Astrocyte of the cerebellum (primary cell): ENCODE results near the gene SYTL4.

Experiments
- DNase-seq: peaks from one replicate; pipeline ENCODE4 v3.0.0-alpha.2; 2011; ENCODE audit warnings: low read depth
- H3K4me3 ChIP-seq: 2 replicates; pipeline ENCODE4 v1.5.1; 2011; ENCODE audit warnings: mild to moderate bottlenecking, low read depth, low read length, moderate library complexity
- in situ Hi-C: cut with HindIII; loops from 2 replicates; pipeline ENCODE4 v1.10.0; 2017; ENCODE audit warnings: low sequenced_read_pairs
- TF ChIP-seq, protein P1 (sequence below): IDR thresholded peaks from 2 replicates; pipeline ENCODE4 v1.5.1; 2012; ENCODE audit warnings: low read length, low read depth, moderate library complexity, mild to moderate bottlenecking; ENCODE audit errors: missing control alignments

SYTL4 gene

DNA sequence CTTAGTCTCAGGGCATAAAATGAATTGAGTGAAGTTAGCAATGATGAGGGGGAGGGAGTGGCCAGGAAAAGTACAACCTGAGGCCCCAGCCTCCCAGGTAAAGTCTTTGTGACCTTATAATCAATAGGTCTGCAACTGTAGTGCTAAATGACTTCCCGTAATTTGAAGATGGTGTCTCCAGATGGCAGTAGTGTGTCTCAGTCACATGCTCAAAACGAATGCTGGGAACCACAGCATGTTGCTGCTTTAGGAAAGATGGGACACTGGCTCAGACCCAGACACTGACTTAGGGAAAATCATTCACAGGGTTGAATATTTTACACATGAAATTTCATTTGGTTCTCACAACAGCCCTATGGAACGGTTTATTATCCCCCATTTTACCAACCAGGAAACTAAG lies 77.7 kb downstream of the SYTL4 start:
- TF ChIP-seq, protein P1, sequence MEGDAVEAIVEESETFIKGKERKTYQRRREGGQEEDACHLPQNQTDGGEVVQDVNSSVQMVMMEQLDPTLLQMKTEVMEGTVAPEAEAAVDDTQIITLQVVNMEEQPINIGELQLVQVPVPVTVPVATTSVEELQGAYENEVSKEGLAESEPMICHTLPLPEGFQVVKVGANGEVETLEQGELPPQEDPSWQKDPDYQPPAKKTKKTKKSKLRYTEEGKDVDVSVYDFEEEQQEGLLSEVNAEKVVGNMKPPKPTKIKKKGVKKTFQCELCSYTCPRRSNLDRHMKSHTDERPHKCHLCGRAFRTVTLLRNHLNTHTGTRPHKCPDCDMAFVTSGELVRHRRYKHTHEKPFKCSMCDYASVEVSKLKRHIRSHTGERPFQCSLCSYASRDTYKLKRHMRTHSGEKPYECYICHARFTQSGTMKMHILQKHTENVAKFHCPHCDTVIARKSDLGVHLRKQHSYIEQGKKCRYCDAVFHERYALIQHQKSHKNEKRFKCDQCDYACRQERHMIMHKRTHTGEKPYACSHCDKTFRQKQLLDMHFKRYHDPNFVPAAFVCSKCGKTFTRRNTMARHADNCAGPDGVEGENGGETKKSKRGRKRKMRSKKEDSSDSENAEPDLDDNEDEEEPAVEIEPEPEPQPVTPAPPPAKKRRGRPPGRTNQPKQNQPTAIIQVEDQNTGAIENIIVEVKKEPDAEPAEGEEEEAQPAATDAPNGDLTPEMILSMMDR, result peak; percentile 27
- no peak overlapping the region for H3K4me3 ChIP-seq
- in situ Hi-C loops, result no loop called here
- DNase-seq, result no peak

DNA sequence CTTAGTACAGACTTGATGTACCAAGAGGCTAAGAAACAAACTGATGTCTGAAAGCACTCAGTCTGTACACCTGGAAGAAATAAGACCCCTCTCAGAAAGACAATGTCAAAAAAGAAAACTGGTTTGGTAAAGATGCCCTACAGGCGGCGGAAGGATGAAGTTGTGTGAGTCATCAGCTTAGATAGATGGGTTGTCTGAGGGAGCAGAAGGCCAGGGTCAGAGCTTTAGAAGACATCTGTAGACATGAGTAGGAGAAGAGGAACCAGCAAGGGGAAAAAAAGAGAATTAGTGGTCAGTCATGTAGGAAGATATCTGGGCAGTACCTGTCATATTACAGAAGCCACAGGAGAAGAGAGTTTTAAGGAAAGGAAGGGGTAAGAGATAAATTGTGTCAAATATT lies 79.7 kb downstream of the SYTL4 start:
- no peak overlapping the region for H3K4me3 ChIP-seq
- in situ Hi-C loops, result no loop called here
- no peak for DNase-seq
- TF ChIP-seq, protein P1, result no peak

DNA sequence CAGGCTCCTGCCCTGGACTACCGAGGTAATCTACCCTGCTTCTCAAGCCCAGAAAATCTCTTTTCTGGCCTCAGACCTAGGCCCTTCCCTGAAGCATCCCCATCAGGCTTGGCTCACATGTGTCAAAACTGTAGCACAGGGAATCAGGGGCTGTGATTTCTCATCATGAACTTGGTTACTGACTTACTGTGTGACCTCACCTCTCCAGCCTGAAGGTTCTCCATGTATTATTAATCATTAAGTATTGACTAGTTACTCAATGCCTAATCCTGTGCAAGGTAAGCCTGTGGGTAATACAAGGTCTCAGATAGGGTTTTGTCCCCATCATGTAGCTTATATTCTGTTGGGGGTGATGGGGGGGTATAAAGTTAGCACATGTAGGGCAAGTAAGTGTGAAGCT lies 81.1 kb downstream of the SYTL4 start:
- in situ Hi-C loops, result no loop called here
- H3K4me3 ChIP-seq, result no peak overlapping the region

DNA sequence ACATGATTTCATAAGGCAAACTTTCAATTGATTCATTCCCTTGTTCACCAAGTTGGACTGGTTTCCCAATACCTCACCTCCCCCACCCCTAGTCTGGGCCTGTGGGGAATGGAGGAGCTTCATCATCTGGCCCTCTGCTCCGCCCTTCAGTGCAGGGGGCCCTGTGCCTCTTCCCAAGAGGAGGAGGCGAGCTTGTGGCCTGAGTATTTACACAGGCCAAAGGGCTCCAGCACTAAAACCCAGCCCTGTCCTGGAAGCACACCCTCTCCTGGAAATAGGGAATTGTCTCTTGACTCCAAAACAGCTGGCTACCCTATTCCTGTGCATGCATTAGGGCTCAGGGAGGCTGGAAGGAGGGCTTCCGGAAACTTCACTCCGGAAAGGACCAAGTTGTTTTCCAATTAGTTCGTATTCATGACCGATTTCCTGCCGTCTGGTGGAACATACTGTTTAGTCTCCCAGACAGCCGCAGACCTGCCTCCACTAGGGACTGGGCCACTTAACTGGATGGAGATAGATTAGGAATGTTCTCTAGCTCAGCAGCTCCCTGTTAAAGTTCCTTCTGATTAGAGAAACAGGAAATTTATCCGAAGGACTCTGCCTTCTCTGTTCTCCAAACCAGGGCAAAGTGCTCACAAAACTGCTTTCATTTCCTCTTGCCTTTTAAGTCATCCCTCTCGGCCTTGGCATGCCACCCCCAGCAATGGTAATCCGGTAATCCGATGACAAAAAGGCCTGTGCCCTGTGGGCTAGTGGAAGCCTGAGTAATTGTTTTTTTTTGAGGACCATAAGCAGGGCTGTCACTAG lies 82.2 kb downstream of the SYTL4 start:
- in situ Hi-C loops, result no loop called here
- peak; percentile 59 for DNase-seq
- no peak overlapping the region for H3K4me3 ChIP-seq
- TF ChIP-seq, protein P1, result no peak

More for the DNA sequence above, 81.1 kb downstream of the SYTL4 start:
- DNase-seq, result no peak
- TF ChIP-seq, protein P1, result no peak

DNA sequence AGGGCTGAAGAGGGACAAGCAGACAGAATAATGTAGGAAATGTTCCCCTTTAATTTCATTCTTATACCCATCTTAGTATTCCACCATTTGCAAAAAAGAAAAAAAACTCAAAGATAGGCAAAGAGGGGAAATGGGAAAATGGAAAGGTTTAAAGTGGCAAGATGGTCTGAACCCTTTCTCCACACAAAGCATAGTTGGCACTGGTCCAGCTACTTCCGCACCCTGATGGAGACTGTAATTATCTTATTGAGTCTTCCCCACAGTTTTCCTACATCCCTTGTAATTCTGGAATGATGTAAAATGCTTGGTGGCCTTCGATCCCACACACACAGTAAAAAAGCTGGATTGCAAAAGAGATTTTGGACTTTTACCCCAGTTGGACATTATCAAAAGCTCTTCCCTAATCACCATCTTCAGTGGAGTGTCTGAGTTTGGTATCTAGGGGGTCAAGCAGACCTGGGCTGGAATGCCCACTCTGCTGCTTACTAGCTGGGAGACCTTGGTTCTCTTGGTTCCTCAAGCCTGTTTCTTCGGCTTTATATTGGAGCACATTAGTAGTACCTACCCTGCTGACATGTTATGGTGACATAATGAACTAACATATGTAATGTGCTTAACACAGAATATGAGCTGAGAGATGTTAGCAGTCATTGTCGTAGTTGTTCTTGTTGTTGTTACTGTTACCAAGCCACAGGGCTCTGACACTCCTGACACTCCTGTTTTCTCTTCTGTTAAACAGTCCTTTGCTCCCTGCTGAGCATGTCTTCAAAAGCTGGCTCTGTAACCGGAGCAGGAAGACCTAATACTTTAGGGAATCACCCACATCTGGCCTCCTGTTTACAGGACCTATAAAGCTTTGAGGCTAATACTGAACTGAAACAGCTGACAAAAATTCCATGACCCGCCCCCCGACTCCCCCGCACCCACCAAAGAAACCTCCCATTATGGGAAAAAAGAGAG lies 83.2 kb downstream of the SYTL4 start:
- TF ChIP-seq, protein P1, result no peak
- in situ Hi-C loops, result no loop called here
- H3K4me3 ChIP-seq, result no peak overlapping the region
- peak; percentile 43 for DNase-seq

DNA sequence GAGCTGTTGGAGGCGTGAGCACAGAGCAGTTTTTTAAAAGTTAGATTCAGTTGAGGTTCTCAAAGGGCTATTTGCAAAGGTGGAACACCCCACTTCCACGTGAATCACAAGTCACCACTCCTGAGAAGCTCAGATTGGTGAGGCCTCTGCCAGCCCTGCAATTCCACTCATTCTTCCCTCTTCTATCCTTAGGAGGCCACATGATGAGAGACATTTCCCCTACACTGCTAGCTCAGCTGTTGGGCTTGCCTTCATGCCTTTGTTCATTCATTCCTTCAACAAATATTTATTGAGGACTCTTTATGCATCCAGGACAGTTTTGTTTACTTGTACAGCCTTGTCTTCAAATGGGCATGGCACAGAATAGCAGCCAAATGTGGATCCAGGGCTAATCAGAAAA lies 84.2 kb downstream of the SYTL4 start:
- H3K4me3 ChIP-seq, result no peak overlapping the region
- DNase-seq, result no peak
- in situ Hi-C loops, result no loop called here
- TF ChIP-seq, protein P1, result no peak
